Esophagus muscularis mucosa (tissue), 4 donors: ENCODE data around the gene EIF3I. TPM values are rescaled to one million over a fixed set of nuclear protein-coding genes. Genes with fewer than 3 reads are reported as not detected.
"Not testable (repeated sequence)": the region's sequence is repeated elsewhere in the genome, so short reads cannot be mapped to it uniquely, and the experiment has no call there.

Experiments used
- DNase-seq: peaks from one replicate; pipeline ENCODE4 v3.0.0-alpha.2; 2017; ENCODE audit errors: extremely low spot score
- H3K27ac ChIP-seq, 4 donors: fragments of 200-600 bp; sonication (generic); replicated peaks in 1 of 4; 1 replicate in 3 of 4; 2 replicates in 1 of 4; pipeline ENCODE4 v1.5.1; 2016 to 2019; ENCODE audit warnings: mild to moderate bottlenecking in 1 of 4
- H3K27me3 ChIP-seq, 4 donors: fragments of 200-600 bp; sonication (generic); one replicate each; pipeline versions ENCODE4 v1.5.1 to v1.6.0; 2016 to 2019
- H3K36me3 ChIP-seq, 4 donors: fragments of 200-600 bp; sonication (generic); one replicate each; pipeline ENCODE4 v1.5.1; 2016 to 2019
- H3K4me1 ChIP-seq, 4 donors: fragments of 200-600 bp; sonication (generic); one replicate each; pipeline ENCODE4 v1.5.1; 2016 to 2019
- H3K4me3 ChIP-seq, 4 donors: fragments of 200-600 bp; sonication (generic); 1 replicate in 2 of 4; 2 replicates in 2 of 4; pipeline ENCODE4 v1.5.1; 2016 to 2019; ENCODE audit warnings: mild to moderate bottlenecking in 4 of 4, moderate library complexity in 1 of 4
- H3K9me3 ChIP-seq, 4 donors: fragments of 200-600 bp; sonication (generic); 1 replicate in 3 of 4; 2 replicates in 1 of 4; pipeline ENCODE4 v1.5.1; 2016 to 2019
- EP300 ChIP-seq: sonication (generic); formaldehyde crosslinking; IDR thresholded peaks from one replicate; pipeline ENCODE4 v1.6.1; 2017; ENCODE audit warnings: antibody characterized with exemption
- POLR2A ChIP-seq: fragments of 450-650 bp; IDR thresholded peaks from one replicate; pipeline ENCODE4 v1.6.1; 2017; ENCODE audit warnings: antibody characterized with exemption, moderate library complexity, mild to moderate bottlenecking, low read depth
- POLR2AphosphoS5 ChIP-seq, 2 donors: sonication (generic); formaldehyde crosslinking; IDR thresholded peaks; one replicate each; pipeline ENCODE4 v1.6.1; 2017; ENCODE audit warnings: antibody characterized with exemption in 2 of 2
- WGBS: methylation state at CpG from one replicate; pipeline ENCODE4 v1.1.5; 2018; 5-methylcytosine and 5-hydroxymethylcytosine counted together
- intact Hi-C: fragments of 100-400 bp; cut with DNase I; formaldehyde crosslinking; loops from one replicate; pipeline ENCODE4 v1.15.1; 2023
- total RNA-seq, 4 donors: library from RNA; depleted of rRNA; stranded (reverse); fragments of >200 nt; gene quantifications; one replicate each; pipeline versions ENCODE4 v1.1.0 to v1.2.1, GENCODE V29; 2016
- TF ChIP-seq, protein P1 (sequence below), 3 experiments: fragments of 200-600 bp in 2 of 3; fragments of 450-650 bp in 1 of 3; sonication (generic) in 2 of 3; IDR thresholded peaks; one replicate each; pipeline ENCODE4 v1.5.1; 2017 to 2019; ENCODE audit warnings: antibody characterized with exemption in 3 of 3, mild to moderate bottlenecking in 2 of 3, moderate library complexity in 1 of 3

EIF3I gene
- total RNA-seq, 4 donors from 2014 or later = 141 to 214 (median 167) TPM

DNA sequence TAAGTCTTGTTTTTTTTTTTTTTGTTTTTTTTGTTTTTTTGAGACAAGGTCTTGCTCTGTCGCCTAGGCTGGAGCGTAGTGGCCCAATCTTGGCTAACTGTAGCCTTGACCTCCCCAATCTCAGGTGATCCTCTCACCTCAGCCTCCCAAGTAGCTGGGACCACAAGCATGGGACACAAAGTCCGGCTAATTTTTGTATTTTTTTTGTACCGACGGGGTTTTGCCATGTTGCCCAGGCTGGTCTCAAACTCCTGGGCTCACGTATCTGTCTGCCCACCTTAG lies 35.0 kb downstream of the EIF3I start:
- Histone ChIP-seq H3K27ac (no peak overlapping the region), H3K27me3 (peaks cover 0 to 6% (median 0%) of the 10 kb centered on the region in 4 donors), H3K9me3 (no peaks in the 10 kb centered on the region), H3K4me1 (peaks cover 0 to 12% (median 7%) of the 10 kb centered on the region in 4 donors), H3K4me3 (no peak overlapping the region), H3K36me3 (no peaks in the 10 kb centered on the region)
- 90% methylated on average over 6 of the region's 6 CpGs for WGBS
- TF ChIP-seq, protein P1, sequence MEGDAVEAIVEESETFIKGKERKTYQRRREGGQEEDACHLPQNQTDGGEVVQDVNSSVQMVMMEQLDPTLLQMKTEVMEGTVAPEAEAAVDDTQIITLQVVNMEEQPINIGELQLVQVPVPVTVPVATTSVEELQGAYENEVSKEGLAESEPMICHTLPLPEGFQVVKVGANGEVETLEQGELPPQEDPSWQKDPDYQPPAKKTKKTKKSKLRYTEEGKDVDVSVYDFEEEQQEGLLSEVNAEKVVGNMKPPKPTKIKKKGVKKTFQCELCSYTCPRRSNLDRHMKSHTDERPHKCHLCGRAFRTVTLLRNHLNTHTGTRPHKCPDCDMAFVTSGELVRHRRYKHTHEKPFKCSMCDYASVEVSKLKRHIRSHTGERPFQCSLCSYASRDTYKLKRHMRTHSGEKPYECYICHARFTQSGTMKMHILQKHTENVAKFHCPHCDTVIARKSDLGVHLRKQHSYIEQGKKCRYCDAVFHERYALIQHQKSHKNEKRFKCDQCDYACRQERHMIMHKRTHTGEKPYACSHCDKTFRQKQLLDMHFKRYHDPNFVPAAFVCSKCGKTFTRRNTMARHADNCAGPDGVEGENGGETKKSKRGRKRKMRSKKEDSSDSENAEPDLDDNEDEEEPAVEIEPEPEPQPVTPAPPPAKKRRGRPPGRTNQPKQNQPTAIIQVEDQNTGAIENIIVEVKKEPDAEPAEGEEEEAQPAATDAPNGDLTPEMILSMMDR (IDR thresholded peaks at IDR 0.05) = no peak
- TF ChIP-seq EP300 (no peak), POLR2AphosphoS5 (IDR thresholded peaks at IDR 0.05) (no peak), POLR2A (no peak)
- intact Hi-C loops = no loop called here
- DNase-seq = no peak

DNA sequence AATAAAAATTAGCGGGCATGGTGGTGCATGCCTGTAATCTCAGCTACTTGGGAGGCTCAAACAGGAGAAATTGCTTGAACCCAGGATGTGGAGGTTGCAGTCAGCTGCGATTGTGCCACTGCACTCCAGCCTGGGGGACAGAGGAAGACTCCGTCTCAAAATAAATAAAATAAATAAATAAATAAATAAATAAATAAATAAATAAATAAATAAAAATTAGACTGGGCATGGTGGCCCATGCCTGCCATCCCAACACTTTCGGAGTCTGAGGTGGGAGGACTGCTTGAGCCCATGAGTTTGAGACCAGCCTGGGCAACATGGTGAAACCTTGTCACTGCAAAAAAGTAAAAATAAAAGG lies 41.0 kb downstream of the EIF3I start:
- H3K27ac ChIP-seq, H3K36me3 ChIP-seq, H3K4me3 ChIP-seq, DNase-seq, intact Hi-C loops, H3K9me3 ChIP-seq, H3K4me1 ChIP-seq, H3K27me3 ChIP-seq: not testable (repeated sequence)
- 96% methylated on average over 4 of the region's 4 CpGs for WGBS

DNA sequence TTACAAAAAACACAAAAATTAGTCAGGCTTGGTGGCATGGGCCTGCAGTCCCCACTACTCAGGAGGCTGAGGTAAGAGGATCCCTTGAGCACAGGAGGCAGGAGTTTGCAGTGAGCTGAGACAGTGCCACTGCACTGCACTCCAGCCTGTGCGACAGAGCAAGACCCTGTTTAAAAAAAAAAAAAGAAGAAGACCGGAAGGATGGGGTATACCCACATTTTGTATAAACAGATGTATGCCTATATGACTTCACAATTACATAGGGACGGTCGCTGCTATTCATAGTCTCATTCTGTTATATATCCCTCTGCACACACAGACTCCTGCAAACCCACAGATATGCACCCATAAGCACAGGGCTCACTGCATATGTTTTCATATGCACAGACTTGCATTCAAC lies 41.5 kb downstream of the EIF3I start:
- Histone ChIP-seq H3K27me3 (peaks cover 0 to 6% (median 0%) of the 10 kb centered on the region in 4 donors), H3K9me3 (no peaks in the 10 kb centered on the region), H3K4me3 (no peak overlapping the region), H3K36me3 (no peaks in the 10 kb centered on the region), H3K4me1 (no peaks in the 10 kb centered on the region), H3K27ac (no peak overlapping the region)
- intact Hi-C loops = no loop called here
- TF ChIP-seq POLR2A = no peak
- TF ChIP-seq, protein P1 (IDR thresholded peaks at IDR 0.05) = no peak
- no peak for TF ChIP-seq POLR2AphosphoS5 (IDR thresholded peaks at IDR 0.05)
- no peak for TF ChIP-seq EP300
- WGBS = 93% methylated on average over 4 of the region's 4 CpGs
- DNase-seq = no peak

DNA sequence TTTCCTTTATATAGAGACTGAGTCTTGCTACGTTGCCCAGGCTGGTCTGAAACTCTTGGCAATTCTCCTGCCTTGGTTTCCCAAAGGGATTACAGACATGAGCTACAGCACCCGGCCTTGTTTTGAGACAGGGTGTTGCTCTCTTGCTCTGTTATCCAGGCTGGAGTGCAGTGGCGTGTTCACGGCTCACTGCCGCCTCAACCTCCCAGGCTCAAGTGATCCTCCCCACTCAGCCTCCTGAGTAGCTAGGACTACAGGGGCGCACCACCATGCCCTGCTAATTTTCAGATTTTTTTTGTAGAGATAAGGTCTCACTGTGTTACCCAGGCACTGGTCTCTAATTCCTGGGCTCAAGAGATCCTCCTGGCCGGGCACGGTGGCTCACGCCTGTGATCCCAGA lies 43.6 kb downstream of the EIF3I start:
- no peak for DNase-seq
- Histone ChIP-seq H3K4me1 (no peaks in the 10 kb centered on the region), H3K36me3 (no peaks in the 10 kb centered on the region), H3K9me3 (no peaks in the 10 kb centered on the region), H3K27ac (no peak overlapping the region), H3K27me3 (no peaks in the 10 kb centered on the region), H3K4me3 (no peak overlapping the region)
- TF ChIP-seq POLR2AphosphoS5 (IDR thresholded peaks at IDR 0.05) (no peak), POLR2A (no peak), EP300 (no peak)
- TF ChIP-seq, protein P1 (IDR thresholded peaks at IDR 0.05) = no peak
- 94% methylated on average over 5 of the region's 9 CpGs for WGBS
- intact Hi-C loops = no loop called here

DNA sequence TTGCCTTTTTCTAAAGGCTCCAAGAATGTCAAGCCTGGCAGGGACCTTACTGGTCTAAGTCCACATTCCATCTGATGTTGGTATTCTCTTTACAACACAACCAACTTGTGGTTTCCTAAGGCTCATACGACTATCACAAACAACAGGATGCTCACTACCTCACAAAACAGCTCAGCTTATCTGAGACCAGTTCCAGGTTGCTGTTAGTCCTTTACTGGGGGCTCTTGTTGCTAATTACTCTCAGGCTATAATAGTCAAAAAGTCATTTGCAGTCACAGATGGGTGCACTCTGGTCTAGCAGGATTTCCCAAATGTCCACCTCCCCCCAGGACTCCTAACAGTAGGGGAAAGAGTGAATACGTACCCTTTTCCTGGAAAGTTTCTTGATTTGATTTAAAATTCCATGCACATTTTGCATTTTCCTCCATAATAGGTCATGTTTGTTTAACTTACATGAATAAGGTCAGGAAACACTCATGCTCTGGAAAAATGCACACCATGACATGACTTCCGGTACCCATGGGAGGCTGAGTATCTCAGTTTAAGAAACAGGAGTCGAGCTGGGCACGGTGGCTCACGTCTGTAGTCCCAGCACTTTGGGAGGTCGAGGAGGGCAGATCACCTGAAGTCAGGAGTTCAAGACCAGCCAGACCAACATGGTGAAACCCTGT lies 44.8 kb downstream of the EIF3I start:
- H3K36me3 ChIP-seq = no peaks in the 10 kb centered on the region
- peaks cover 0 to 6% (median 0%) of the 10 kb centered on the region in 4 donors for H3K27me3 ChIP-seq
- H3K27ac ChIP-seq = no peak overlapping the region
- WGBS = 72% methylated on average over 7 of the region's 7 CpGs
- H3K4me1 ChIP-seq = no peaks in the 10 kb centered on the region
- TF ChIP-seq POLR2A (no peak), EP300 (no peak), POLR2AphosphoS5 (IDR thresholded peaks at IDR 0.05) (no peak)
- TF ChIP-seq, protein P1 (IDR thresholded peaks at IDR 0.05) = no peak
- no peak overlapping the region for H3K4me3 ChIP-seq
- intact Hi-C loops = no loop called here
- DNase-seq = no peak
- H3K9me3 ChIP-seq = no peaks in the 10 kb centered on the region
